ENCODE measurements around the gene MRPL44.

The MRPL44 gene

GRCh38 chr2:223979730-223980396 is 22.6 kb downstream of the MRPL44 start:
- TF ChIP-seq, protein P1, sequence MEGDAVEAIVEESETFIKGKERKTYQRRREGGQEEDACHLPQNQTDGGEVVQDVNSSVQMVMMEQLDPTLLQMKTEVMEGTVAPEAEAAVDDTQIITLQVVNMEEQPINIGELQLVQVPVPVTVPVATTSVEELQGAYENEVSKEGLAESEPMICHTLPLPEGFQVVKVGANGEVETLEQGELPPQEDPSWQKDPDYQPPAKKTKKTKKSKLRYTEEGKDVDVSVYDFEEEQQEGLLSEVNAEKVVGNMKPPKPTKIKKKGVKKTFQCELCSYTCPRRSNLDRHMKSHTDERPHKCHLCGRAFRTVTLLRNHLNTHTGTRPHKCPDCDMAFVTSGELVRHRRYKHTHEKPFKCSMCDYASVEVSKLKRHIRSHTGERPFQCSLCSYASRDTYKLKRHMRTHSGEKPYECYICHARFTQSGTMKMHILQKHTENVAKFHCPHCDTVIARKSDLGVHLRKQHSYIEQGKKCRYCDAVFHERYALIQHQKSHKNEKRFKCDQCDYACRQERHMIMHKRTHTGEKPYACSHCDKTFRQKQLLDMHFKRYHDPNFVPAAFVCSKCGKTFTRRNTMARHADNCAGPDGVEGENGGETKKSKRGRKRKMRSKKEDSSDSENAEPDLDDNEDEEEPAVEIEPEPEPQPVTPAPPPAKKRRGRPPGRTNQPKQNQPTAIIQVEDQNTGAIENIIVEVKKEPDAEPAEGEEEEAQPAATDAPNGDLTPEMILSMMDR (IDR thresholded peaks at IDR 0.05; ENCODE audit: low read depth, low read length), result no peak
- DNase-seq (ENCODE audit: low read depth in 2 of 2), result peak; percentile 21 to 58
- no peak overlapping the region for H3K4me3 ChIP-seq (replicated peaks in 1 of 2; ENCODE audit: low read depth in 2 of 2, low read length in 2 of 2)

DNA sequence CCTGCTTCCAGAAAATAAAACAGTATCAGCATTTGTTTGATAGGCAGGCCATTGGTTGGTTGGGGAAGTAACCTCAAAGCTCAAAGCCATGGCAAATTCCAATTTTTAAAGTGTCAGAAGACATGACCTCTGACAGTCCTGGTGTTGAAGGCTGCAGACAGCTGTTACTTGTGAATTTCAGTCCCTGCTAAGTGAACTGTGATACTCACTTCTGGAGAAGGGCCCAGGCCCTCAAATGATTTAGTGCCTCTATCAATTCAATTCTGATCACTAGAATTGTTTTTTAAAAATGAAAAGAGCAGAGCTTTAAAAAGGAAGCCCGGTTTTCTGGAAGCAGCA is 23.1 kb downstream of the MRPL44 start:
- TF ChIP-seq, protein P1 (IDR thresholded peaks at IDR 0.05; ENCODE audit: low read depth, low read length), result no peak
- no peak for DNase-seq (ENCODE audit: low read depth in 2 of 2)
- H3K4me3 ChIP-seq (replicated peaks in 1 of 2; ENCODE audit: low read depth in 2 of 2, low read length in 2 of 2), result no peak overlapping the region

DNA sequence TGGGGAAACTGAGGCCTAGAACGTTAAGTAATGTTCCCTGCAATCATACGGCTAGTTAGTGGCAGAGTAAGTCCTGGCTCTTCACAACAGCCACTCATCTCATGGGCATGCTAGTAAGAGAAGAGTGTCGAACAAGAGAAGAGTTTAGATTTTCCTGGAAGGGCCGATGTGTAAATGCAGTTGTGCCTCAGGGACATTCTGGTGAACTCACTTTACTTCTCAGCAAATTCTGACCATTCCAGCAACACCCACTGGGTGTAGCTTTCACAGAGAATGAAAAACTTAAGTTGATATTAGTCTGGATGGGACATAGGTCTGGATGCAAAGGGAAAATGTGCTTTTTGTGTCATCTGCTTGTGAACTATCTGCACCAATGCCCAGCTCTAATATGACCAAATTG is 23.5 kb downstream of the MRPL44 start:
- TF ChIP-seq, protein P1 (IDR thresholded peaks at IDR 0.05; ENCODE audit: low read depth, low read length), result no peak
- no peak for DNase-seq (ENCODE audit: low read depth in 2 of 2)
- H3K4me3 ChIP-seq (replicated peaks in 1 of 2; ENCODE audit: low read depth in 2 of 2, low read length in 2 of 2), result no peak overlapping the region

GRCh38 chr2:223981241-223981640 is 24.0 kb downstream of the MRPL44 start:
- no peak overlapping the region for H3K4me3 ChIP-seq (replicated peaks in 1 of 2; ENCODE audit: low read depth in 2 of 2, low read length in 2 of 2)
- TF ChIP-seq, protein P1 (IDR thresholded peaks at IDR 0.05; ENCODE audit: low read depth, low read length), result no peak

GRCh38 chr2:223989206-223989855 is 32.1 kb downstream of the MRPL44 start:
- TF ChIP-seq, protein P1 (IDR thresholded peaks at IDR 0.05; ENCODE audit: low read depth, low read length), result no peak

More at GRCh38 chr2:223981241-223981640, 24.0 kb downstream of the MRPL44 start:
- DNase-seq (ENCODE audit: low read depth in 2 of 2), result no peak

GRCh38 chr2:223989856-223990232 is 32.6 kb downstream of the MRPL44 start:
- no peak overlapping the region for H3K4me3 ChIP-seq (replicated peaks in 1 of 2; ENCODE audit: low read depth in 2 of 2, low read length in 2 of 2)
- TF ChIP-seq, protein P1 (IDR thresholded peaks at IDR 0.05; ENCODE audit: low read depth, low read length), result no peak
- no peak for DNase-seq (ENCODE audit: low read depth in 2 of 2)

More at GRCh38 chr2:223989206-223989855, 32.1 kb downstream of the MRPL44 start:
- DNase-seq (ENCODE audit: low read depth in 2 of 2), result no peak
- no peak overlapping the region for H3K4me3 ChIP-seq (replicated peaks in 1 of 2; ENCODE audit: low read depth in 2 of 2, low read length in 2 of 2)

All from cardiac fibroblast (primary cell).